ENCODE results near the gene BCAR3. TPM values are rescaled to one million over a fixed set of nuclear protein-coding genes. Genes with fewer than 3 reads are reported as not detected.

BCAR3 gene
- total RNA-seq, 2 experiments from 2014 or later, result 0.46 to 0.54 TPM

GRCh38 chr1:93525431-93525830 lies 156.2 kb downstream of the BCAR3 start:
- no peaks in the 10 kb centered on the region for H3K27me3 Mint-ChIP-seq
- ATAC-seq (no peak), DNase-seq (no peak)
- H3K36me3 Mint-ChIP-seq (ENCODE audit: low read depth), result no peaks in the 10 kb centered on the region
- H3K9me3 Mint-ChIP-seq (ENCODE audit: low read depth), result no peaks in the 10 kb centered on the region
- POLR2A ChIA-PET, result no interaction called here
- CTCF ChIA-PET, result no interaction called here
- no peak overlapping the region for H3K4me3 Mint-ChIP-seq
- intact Hi-C loops (cut with DNase I, micrococcal nuclease), result no loop called here
- H3K4me1 Mint-ChIP-seq, result no peaks in the 10 kb centered on the region
- no peak overlapping the region for H3K27ac Mint-ChIP-seq

- ChIA-PET CTCF (no interaction called here), POLR2A (no interaction called here)
- Mint-ChIP-seq H3K36me3 (ENCODE audit: low read depth) (no peaks in the 10 kb centered on the region), H3K27ac (no peak overlapping the region), H3K4me1 (no peaks in the 10 kb centered on the region), H3K27me3 (no peaks in the 10 kb centered on the region), H3K9me3 (ENCODE audit: low read depth) (no peaks in the 10 kb centered on the region), H3K4me3 (no peak overlapping the region)
- intact Hi-C loops (cut with DNase I, micrococcal nuclease), result no loop called here
- no peak for DNase-seq
- ATAC-seq, result no peak
Observed at GRCh38 chr1:93522721-93523120, 158.9 kb downstream of the BCAR3 start.

GRCh38 chr1:93521618-93522017 lies 160.0 kb downstream of the BCAR3 start:
- Mint-ChIP-seq H3K36me3 (ENCODE audit: low read depth) (no peaks in the 10 kb centered on the region), H3K4me3 (no peak overlapping the region), H3K27ac (no peak overlapping the region), H3K4me1 (no peaks in the 10 kb centered on the region), H3K27me3 (no peaks in the 10 kb centered on the region), H3K9me3 (ENCODE audit: low read depth) (no peaks in the 10 kb centered on the region)
- no peak for DNase-seq
- intact Hi-C loops (cut with DNase I, micrococcal nuclease), result no loop called here
- POLR2A ChIA-PET, result no interaction called here
- ATAC-seq, result no peak
- CTCF ChIA-PET, result no interaction called here

- no peaks in the 10 kb centered on the region for H3K36me3 Mint-ChIP-seq (ENCODE audit: low read depth)
- H3K9me3 Mint-ChIP-seq (ENCODE audit: low read depth), result no peaks in the 10 kb centered on the region
- H3K27ac Mint-ChIP-seq, result no peak overlapping the region
- DNase-seq (no peak), ATAC-seq (no peak)
- H3K4me3 Mint-ChIP-seq, result no peak overlapping the region
- H3K4me1 Mint-ChIP-seq, result no peaks in the 10 kb centered on the region
- ChIA-PET POLR2A (no interaction called here), CTCF (no interaction called here)
- H3K27me3 Mint-ChIP-seq, result no peaks in the 10 kb centered on the region
- intact Hi-C loops (cut with DNase I, micrococcal nuclease), result no loop called here
Observed at GRCh38 chr1:93519199-93519829, 162.3 kb downstream of the BCAR3 start.

- H3K27ac Mint-ChIP-seq, result no peak overlapping the region
- ChIA-PET CTCF (no interaction called here), POLR2A (no interaction called here)
- H3K4me3 Mint-ChIP-seq, result no peak overlapping the region
- ATAC-seq (no peak), DNase-seq (no peak)
- H3K9me3 Mint-ChIP-seq (ENCODE audit: low read depth), result no peaks in the 10 kb centered on the region
- no peaks in the 10 kb centered on the region for H3K4me1 Mint-ChIP-seq
- intact Hi-C loops (cut with DNase I, micrococcal nuclease), result no loop called here
- no peaks in the 10 kb centered on the region for H3K27me3 Mint-ChIP-seq
- H3K36me3 Mint-ChIP-seq (ENCODE audit: low read depth), result no peaks in the 10 kb centered on the region
Observed at GRCh38 chr1:93518516-93518915, 163.1 kb downstream of the BCAR3 start.

GRCh38 chr1:93516164-93516563 lies 165.5 kb downstream of the BCAR3 start:
- no peaks in the 10 kb centered on the region for H3K36me3 Mint-ChIP-seq (ENCODE audit: low read depth)
- H3K4me1 Mint-ChIP-seq, result no peaks in the 10 kb centered on the region
- no peaks in the 10 kb centered on the region for H3K9me3 Mint-ChIP-seq (ENCODE audit: low read depth)
- ChIA-PET POLR2A (no interaction called here), CTCF (interaction anchor here (0.6 kb wide), 1 partner anchor 16 kb away, joined by 3 read pairs; no protein-coding TSS in a partner anchor)
- no peak for DNase-seq
- ATAC-seq, result no peak
- no peak overlapping the region for H3K4me3 Mint-ChIP-seq
- no peaks in the 10 kb centered on the region for H3K27me3 Mint-ChIP-seq
- intact Hi-C loops (cut with DNase I, micrococcal nuclease), result no loop called here
- H3K27ac Mint-ChIP-seq, result no peak overlapping the region

Other genes starting within 250 kb of the BCAR3 start
- 1 to 10 TPM; 1.2 to 1.4 TPM for gene FNBP1L, start 233.7 kb downstream of the BCAR3 start, total RNA-seq
- 10 to 100 TPM; 82.8 to 84.9 TPM for gene DNTTIP2, start 197.4 kb upstream of the BCAR3 start, total RNA-seq
- gene GCLM, start 227.6 kb upstream of the BCAR3 start, total RNA-seq, result 10 to 100 TPM; 12.8 to 19.2 TPM

Data from activated CD4-positive, alpha-beta T cell treated with anti-CD3 and anti-CD28 coated beads for 36 hours (primary cell).